GM21367 (cell line): Measurements from ENCODE around the gene HRK.

Experiments
- ATAC-seq: cut with Tn5 transposase; IDR thresholded peaks from one replicate; pipeline ENCODE4 v1.9.1; 2021; ENCODE audit not compliant: unreplicated experiment

HRK gene

GRCh38 chr12:116881325-116881876, at the start of gene HRK:
TSS of gene HRK (minus strand) at chr12:116881441. CDS start at chr12:116881307, 134 bp downstream.
- no peak for ATAC-seq

- no peak for ATAC-seq
Observed at GRCh38 chr12:116929885-116930284, 48.6 kb upstream of the HRK start.

- ATAC-seq: no peak
Observed at GRCh38 chr12:116928504-116928903, 47.3 kb upstream of the HRK start.

- ATAC-seq: no peak
Observed at GRCh38 chr12:116927244-116927940, 46.2 kb upstream of the HRK start.

GRCh38 chr12:116926283-116927243, 45.3 kb upstream of the HRK start:
- ATAC-seq: no peak

GRCh38 chr12:116924558-116925453, 43.6 kb upstream of the HRK start:
- ATAC-seq: peak; percentile 57

GRCh38 chr12:116922194-116922897, 41.1 kb upstream of the HRK start:
- ATAC-seq: peak; percentile 57

GRCh38 chr12:116920939-116921338, 39.7 kb upstream of the HRK start:
- no peak for ATAC-seq

- no peak for ATAC-seq
Observed at GRCh38 chr12:116919706-116920485, 38.7 kb upstream of the HRK start.

- no peak for ATAC-seq
Observed at GRCh38 chr12:116919247-116919661, 38.0 kb upstream of the HRK start.

- ATAC-seq: no peak
Observed at GRCh38 chr12:116918464-116918863, 37.2 kb upstream of the HRK start.

GRCh38 chr12:116916714-116917114, 35.5 kb upstream of the HRK start:
- ATAC-seq: peak; percentile 90

- no peak for ATAC-seq
Observed at GRCh38 chr12:116916122-116916521, 34.9 kb upstream of the HRK start.

GRCh38 chr12:116915326-116915725, 34.1 kb upstream of the HRK start:
- no peak for ATAC-seq

- ATAC-seq: peak; percentile 82
Observed at GRCh38 chr12:116910645-116911451, 29.6 kb upstream of the HRK start, which contains the start of gene FBXW8. TSS of gene FBXW8 (plus strand) at chr12:116910950. CDS start at chr12:116911038, 88 bp downstream.

GRCh38 chr12:116910280-116910644, 29.0 kb upstream of the HRK start:
- ATAC-seq: no peak

- no peak for ATAC-seq
Observed at GRCh38 chr12:116906285-116906684, 25.0 kb upstream of the HRK start.

GRCh38 chr12:116903818-116904217, 22.6 kb upstream of the HRK start:
- no peak for ATAC-seq
